SK-N-MC (cell line): Measurements from ENCODE around the gene VPS13A.
A peak's percentile ranks its signal among the peaks of the same experiment; 100 is the strongest.
"Not testable (repeated sequence)": the region's sequence is repeated elsewhere in the genome, so short reads cannot be mapped to it uniquely, and the experiment has no call there.

Experiments used
- DNase-seq: peaks from one replicate; pipeline ENCODE4 v3.0.0-alpha.2; 2011; ENCODE audit warnings: low read depth, low spot score
- H3K27ac ChIP-seq: fragments of 200-600 bp; sonication (generic); 2 replicates; pipeline ENCODE4 v1.5.1; 2016; ENCODE audit warnings: mixed run types
- H3K36me3 ChIP-seq: fragments of 200-600 bp; sonication (generic); 2 replicates; pipeline ENCODE4 v1.6.1; 2017; ENCODE audit warnings: antibody characterized with exemption, low read length, mixed read lengths; ENCODE audit not compliant: insufficient read depth
- H3K4me3 ChIP-seq: fragments of 200-600 bp; sonication (generic); 2 replicates; pipeline ENCODE4 v1.5.1; 2016
- H3K9ac ChIP-seq: fragments of 200-600 bp; sonication (generic); 2 replicates; pipeline ENCODE4 v1.8.0; 2017; ENCODE audit warnings: mixed run types, mixed read lengths; ENCODE audit not compliant: insufficient read length
- H3K9me3 ChIP-seq: fragments of 200-600 bp; sonication (generic); 2 replicates; pipeline ENCODE4 v1.6.1; 2017; ENCODE audit warnings: low read depth, mild to moderate bottlenecking, antibody characterized with exemption, low read length, moderate library complexity, mixed read lengths
- EZH2 ChIP-seq: fragments of 200-600 bp; sonication (generic); IDR thresholded peaks from one replicate; pipeline ENCODE4 v1.6.1; 2017; ENCODE audit warnings: antibody characterized with exemption
- FOXP2 ChIP-seq: optimal IDR thresholded peaks from 2 replicates; pipeline ENCODE3; 2011; ENCODE audit warnings: mild to moderate bottlenecking, moderate library complexity; ENCODE audit not compliant: insufficient read depth; ENCODE audit errors: extremely low read length, control extremely low read depth
- POLR2AphosphoS5 ChIP-seq: IDR thresholded peaks from 2 replicates; pipeline ENCODE4 v1.6.1; 2012; ENCODE audit warnings: mild to moderate bottlenecking, low read depth, low read length, borderline replicate concordance

The VPS13A gene

GRCh38 chr9:77429928-77430327 is 252.6 kb downstream of the VPS13A start:
- Histone ChIP-seq H3K9me3 (no peaks in the 10 kb centered on the region), H3K4me3 (no peak overlapping the region), H3K9ac (no peak overlapping the region), H3K27ac (no peak overlapping the region), H3K36me3 (no peaks in the 10 kb centered on the region)
- TF ChIP-seq EZH2 (no peak), FOXP2 (no peak), POLR2AphosphoS5 (no peak)
- no peak for DNase-seq

- Histone ChIP-seq H3K36me3 (no peaks in the 10 kb centered on the region), H3K9me3 (no peaks in the 10 kb centered on the region), H3K9ac (no peak overlapping the region), H3K27ac (no peak overlapping the region), H3K4me3 (no peak overlapping the region)
- no peak for DNase-seq
- TF ChIP-seq EZH2 (no peak), POLR2AphosphoS5 (no peak), FOXP2 (no peak)
These were observed 254.7 kb downstream of the VPS13A start for GRCh38 chr9:77432053-77432452.

- no peaks in the 10 kb centered on the region for H3K9me3 ChIP-seq
- DNase-seq: no peak
- no peak overlapping the region for H3K9ac ChIP-seq
- H3K27ac ChIP-seq: no peak overlapping the region
- no peak overlapping the region for H3K4me3 ChIP-seq
- TF ChIP-seq POLR2AphosphoS5 (no peak), FOXP2 (no peak), EZH2 (no peak)
- no peaks in the 10 kb centered on the region for H3K36me3 ChIP-seq
These were observed 256.5 kb downstream of the VPS13A start for GRCh38 chr9:77433675-77434445.

GRCh38 chr9:77435277-77435676 is 257.9 kb downstream of the VPS13A start:
- Histone ChIP-seq H3K9me3 (no peaks in the 10 kb centered on the region), H3K4me3 (no peak overlapping the region), H3K27ac (no peak overlapping the region), H3K36me3 (no peaks in the 10 kb centered on the region), H3K9ac (no peak overlapping the region)
- no peak for DNase-seq
- no peak for TF ChIP-seq FOXP2
- TF ChIP-seq POLR2AphosphoS5: no peak
- TF ChIP-seq EZH2: no peak

GRCh38 chr9:77435688-77436087 is 258.4 kb downstream of the VPS13A start:
- no peak for DNase-seq
- Histone ChIP-seq H3K36me3 (no peaks in the 10 kb centered on the region), H3K27ac (no peak overlapping the region), H3K9ac (no peak overlapping the region), H3K4me3 (no peak overlapping the region), H3K9me3 (no peaks in the 10 kb centered on the region)
- TF ChIP-seq POLR2AphosphoS5 (no peak), EZH2 (no peak), FOXP2 (no peak)

GRCh38 chr9:77438653-77439052 is 261.3 kb downstream of the VPS13A start:
- H3K27ac ChIP-seq: no peak overlapping the region
- no peak for DNase-seq
- H3K9ac ChIP-seq: no peak overlapping the region
- no peaks in the 10 kb centered on the region for H3K9me3 ChIP-seq
- H3K4me3 ChIP-seq: no peak overlapping the region
- no peaks in the 10 kb centered on the region for H3K36me3 ChIP-seq
- TF ChIP-seq EZH2: no peak
- TF ChIP-seq FOXP2: no peak
- TF ChIP-seq POLR2AphosphoS5: no peak

- Histone ChIP-seq H3K36me3 (no peaks in the 10 kb centered on the region), H3K27ac (peak overlapping the region; percentile 72), H3K9me3 (no peaks in the 10 kb centered on the region), H3K4me3 (peak overlapping the region; percentile 46; the same call in 1 of the 2 replicates), H3K9ac (no peak overlapping the region)
- TF ChIP-seq POLR2AphosphoS5 (peak; percentile 90), EZH2 (no peak), FOXP2 (peak; percentile 91)
- peak; percentile 98 for DNase-seq
These were observed 262.7 kb downstream of the VPS13A start for GRCh38 chr9:77440057-77440456.

- DNase-seq, H3K27ac ChIP-seq, H3K9ac ChIP-seq, H3K9me3 ChIP-seq, H3K4me3 ChIP-seq, H3K36me3 ChIP-seq: not testable (repeated sequence)
These were observed 263.8 kb downstream of the VPS13A start for GRCh38 chr9:77441124-77441523.

- no peak for DNase-seq
- no peak overlapping the region for H3K4me3 ChIP-seq
These were observed 265.1 kb downstream of the VPS13A start for GRCh38 chr9:77442436-77442835.

GRCh38 chr9:77447646-77448045 is 270.3 kb downstream of the VPS13A start:
- Histone ChIP-seq H3K9me3 (no peaks in the 10 kb centered on the region), H3K36me3 (no peaks in the 10 kb centered on the region), H3K9ac (no peak overlapping the region), H3K4me3 (no peak overlapping the region), H3K27ac (no peak overlapping the region)
- TF ChIP-seq POLR2AphosphoS5 (no peak), EZH2 (no peak), FOXP2 (no peak)
- no peak for DNase-seq

More at GRCh38 chr9:77442436-77442835, 265.1 kb downstream of the VPS13A start:
- Histone ChIP-seq H3K36me3 (no peaks in the 10 kb centered on the region), H3K9me3 (no peaks in the 10 kb centered on the region), H3K27ac (no peak overlapping the region), H3K9ac (no peak overlapping the region)
- no peak for TF ChIP-seq FOXP2
- TF ChIP-seq POLR2AphosphoS5: no peak
- TF ChIP-seq EZH2: no peak
